Activated CD8-positive, alpha-beta memory T cell treated with anti-CD3 and anti-CD28 coated beads for 36 hours (primary cell): ENCODE results near the gene RMRP. TPM values are rescaled to one million over a fixed set of nuclear protein-coding genes. Genes with fewer than 3 reads are reported as not detected.

Experiments used
- CTCF ChIA-PET: fragments of 350-600 bp; sonication (Branson Sonifier 250); formaldehyde crosslinking; loops from one replicate; lab custom pipeline; 2021; ENCODE audit warnings: antibody characterized with exemption; lab: Charles Lee
- POLR2A ChIA-PET: fragments of 350-600 bp; sonication (Branson Sonifier 250); formaldehyde crosslinking; loops from one replicate; lab custom pipeline; 2021; ENCODE audit warnings: antibody characterized with exemption; lab: Charles Lee
- total RNA-seq, 2 experiments: library from RNA; stranded (reverse); gene quantifications; one replicate each; pipeline ENCODE4 v1.2.3, GENCODE V29; 2021

Gene RMRP
- total RNA-seq, 2 experiments from 2014 or later: 9,117 to 9,295 TPM

- ChIA-PET POLR2A (interaction anchor here (0.6 to 1.3 kb wide), 2 partner anchors 15 to 121 kb away, joined by 3 to 5 read pairs; no protein-coding TSS in a partner anchor), CTCF (interaction anchor here (1.0 to 2.0 kb wide), 5 partner anchors 10 to 54 kb away, joined by 3 to 5 read pairs (median 4); partner anchors contain the start of genes CCDC107 and RMRP)
Measured at GRCh38 chr9:35675732-35676392, 18.0 kb upstream of the RMRP start.

GRCh38 chr9:35675204-35675603 lies 17.4 kb upstream of the RMRP start:
- POLR2A ChIA-PET: interaction anchor here (0.6 to 1.3 kb wide), 2 partner anchors 16 to 122 kb away, joined by 3 to 5 read pairs; no protein-coding TSS in a partner anchor
- CTCF ChIA-PET: interaction anchor here (0.9 to 2.0 kb wide), 6 partner anchors 10 to 65 kb away, joined by 3 to 5 read pairs (median 4); partner anchors contain the start of genes CCDC107 and RMRP

- ChIA-PET POLR2A (no interaction called here), CTCF (no interaction called here)
Measured at GRCh38 chr9:35674025-35674361, 16.2 kb upstream of the RMRP start.

DNA sequence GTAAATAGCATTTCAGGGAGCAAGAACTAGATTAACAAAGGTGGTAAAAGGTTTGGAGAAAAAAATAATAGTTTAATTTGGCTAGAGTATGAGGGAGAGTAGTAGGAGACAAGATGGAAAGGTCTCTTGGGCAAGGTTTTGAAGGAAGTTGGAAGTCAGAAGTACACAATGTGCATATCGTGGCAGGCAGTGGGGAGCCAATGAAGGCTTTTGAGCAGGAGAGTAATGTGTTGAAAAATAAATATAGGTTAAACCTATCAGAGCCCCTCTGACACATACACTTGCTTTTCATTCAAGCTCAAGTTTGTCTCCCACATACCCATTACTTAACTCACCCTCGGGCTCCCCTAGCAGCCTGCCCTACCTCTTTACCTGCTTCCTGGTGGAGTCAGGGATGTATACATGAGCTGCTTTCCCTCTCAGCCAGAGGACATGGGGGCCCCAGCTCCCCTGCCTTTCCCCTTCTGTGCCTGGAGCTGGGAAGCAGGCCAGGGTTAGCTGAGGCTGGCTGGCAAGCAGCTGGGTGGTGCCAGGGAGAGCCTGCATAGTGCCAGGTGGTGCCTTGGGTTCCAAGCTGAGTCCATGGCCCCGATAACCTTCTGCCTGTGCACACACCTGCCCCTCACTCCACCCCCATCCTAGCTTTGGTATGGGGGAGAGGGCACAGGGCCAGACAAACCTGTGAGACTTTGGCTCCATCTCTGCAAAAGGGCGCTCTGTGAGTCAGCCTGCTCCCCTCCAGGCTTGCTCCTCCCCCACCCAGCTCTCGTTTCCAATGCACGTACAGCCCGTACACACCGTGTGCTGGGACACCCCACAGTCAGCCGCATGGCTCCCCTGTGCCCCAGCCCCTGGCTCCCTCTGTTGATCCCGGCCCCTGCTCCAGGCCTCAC lies 15.6 kb upstream of the RMRP start, which contains the start of gene CA9:
Gene CA9 (plus strand): TSS at position 797 of the 893 bp plus-strand sequence. CDS start 32 bp downstream, at position 829.
- ChIA-PET CTCF (interaction anchor here (0.9 kb wide), 1 partner anchor 23 kb away, joined by 4 read pairs; no protein-coding TSS in a partner anchor), POLR2A (no interaction called here)

DNA sequence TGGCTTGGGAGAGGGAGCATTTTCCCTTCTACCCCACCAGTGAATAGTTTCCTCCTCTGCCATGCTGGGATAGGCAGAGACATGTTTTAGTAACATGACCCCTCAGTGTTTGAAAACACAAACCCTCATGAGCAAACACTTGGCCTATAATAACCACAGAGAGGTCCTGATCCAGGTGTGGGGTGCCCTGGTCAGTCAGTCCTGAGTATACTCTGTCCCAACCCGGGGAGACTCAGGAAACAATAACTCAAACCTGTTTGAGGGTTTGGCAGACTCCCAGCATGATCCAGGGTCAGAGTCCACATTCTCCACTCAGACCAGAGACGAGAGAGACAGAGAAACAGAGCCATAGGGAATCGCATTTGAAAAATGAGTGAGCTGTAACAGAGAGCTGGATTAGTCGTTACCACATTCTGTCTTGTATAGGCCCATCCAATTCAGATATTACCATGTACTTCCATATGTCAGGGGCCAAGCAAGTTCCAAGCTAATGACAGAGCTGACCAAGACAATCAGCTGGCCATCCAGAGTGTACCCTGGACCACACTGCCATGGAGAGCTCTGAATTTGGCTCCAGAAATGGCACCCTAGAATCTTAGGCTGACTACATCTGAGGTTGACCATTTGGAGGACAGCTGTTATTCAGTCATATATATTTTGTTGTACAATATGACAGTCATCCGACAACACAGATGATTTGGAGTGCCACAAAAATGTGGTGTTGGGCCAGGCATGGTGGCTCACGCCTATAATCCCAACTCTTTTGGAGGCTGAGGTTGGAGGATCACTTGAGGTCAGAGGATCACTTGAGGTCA lies 11.7 kb upstream of the RMRP start:
- CTCF ChIA-PET: interaction anchor here (0.9 to 2.0 kb wide), 2 partner anchors 12 to 27 kb away, joined by 4 to 8 read pairs; partner anchors contain the start of genes CCDC107 and RMRP
- POLR2A ChIA-PET: no interaction called here

GRCh38 chr9:35667939-35668338 lies 10.1 kb upstream of the RMRP start:
- POLR2A ChIA-PET: no interaction called here
- CTCF ChIA-PET: no interaction called here

DNA sequence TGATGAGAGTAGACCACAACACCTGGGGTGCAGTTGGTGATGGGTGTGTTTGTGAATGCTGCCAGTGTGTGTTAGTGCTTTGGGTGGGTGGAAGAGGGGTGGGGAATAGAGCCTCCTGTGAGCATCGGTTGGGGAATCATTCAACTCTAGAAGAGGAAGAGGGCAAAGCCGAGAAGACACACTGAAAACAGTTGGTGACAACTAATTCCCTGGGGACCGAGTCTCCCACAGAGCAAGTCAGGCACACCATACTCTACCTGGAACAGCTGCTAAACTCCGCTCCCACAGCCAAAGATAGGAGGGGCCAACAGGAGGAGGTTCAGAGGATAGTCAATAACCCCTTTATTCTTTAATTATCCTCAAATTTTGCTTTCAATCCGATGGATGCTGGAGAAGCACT lies 8.7 kb upstream of the RMRP start:
- ChIA-PET POLR2A (no interaction called here), CTCF (interaction anchor here (2.0 kb wide), 1 partner anchor 18 kb away, joined by 5 read pairs; no protein-coding TSS in a partner anchor)

DNA sequence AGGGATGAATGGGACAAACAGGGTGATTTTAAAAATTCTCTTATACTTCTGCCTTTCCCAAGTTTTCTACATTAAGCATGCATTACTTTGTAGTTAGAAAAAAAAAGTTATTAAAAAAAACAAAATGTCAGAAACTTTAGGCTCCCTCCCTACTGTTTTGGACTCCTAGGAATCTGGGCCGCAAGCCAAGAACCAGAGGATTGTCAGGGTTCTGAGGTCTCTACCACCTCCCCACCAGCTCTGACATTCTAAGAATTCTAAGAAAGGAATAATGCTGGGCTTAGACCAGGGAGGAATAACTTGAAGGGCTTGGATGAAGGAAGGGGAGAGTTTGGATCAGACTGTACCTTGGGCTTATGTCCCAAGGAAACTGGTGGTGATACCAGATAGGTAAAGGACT lies 8.2 kb upstream of the RMRP start:
- ChIA-PET CTCF (interaction anchor here (2.0 kb wide), 1 partner anchor 18 kb away, joined by 5 read pairs; no protein-coding TSS in a partner anchor), POLR2A (interaction anchor here (1.7 kb wide), 1 partner anchor 66 kb away, joined by 10 read pairs; the partner anchor contains the start of genes CREB3 and TLN1)

DNA sequence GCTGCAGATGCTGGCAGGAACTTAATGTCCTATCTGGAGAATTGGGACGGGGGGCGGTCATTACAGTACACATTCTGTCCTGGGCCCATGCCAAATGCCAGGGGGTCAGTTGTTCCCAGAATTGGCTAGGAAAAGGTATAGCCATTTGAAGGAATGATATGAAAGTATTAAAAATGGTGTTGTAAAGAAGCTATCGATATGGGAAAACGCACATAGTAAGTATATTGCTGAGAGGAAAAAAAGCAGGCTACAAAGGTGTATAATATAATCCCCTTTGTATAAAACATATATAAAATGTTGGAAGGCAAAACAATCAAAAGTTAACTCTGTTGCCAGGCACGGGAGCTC lies 7.6 kb upstream of the RMRP start:
- POLR2A ChIA-PET: interaction anchor here (0.6 to 1.7 kb wide), 2 partner anchors 67 to 972 kb away, joined by 5 to 10 read pairs; partner anchors contain the start of genes CREB3 and TLN1
- CTCF ChIA-PET: interaction anchor here (0.5 to 2.0 kb wide), 3 partner anchors 16 to 288 kb away, joined by 3 to 5 read pairs (median 4); no protein-coding TSS in a partner anchor

- POLR2A ChIA-PET: interaction anchor here (0.6 to 1.7 kb wide), 4 partner anchors 46 to 971 kb away, joined by 3 to 10 read pairs (median 4); partner anchors contain the start of genes CD72, CREB3, HINT2 and TLN1
- CTCF ChIA-PET: interaction anchor here (0.5 to 2.0 kb wide), 10 partner anchors 15 to 288 kb away, joined by 3 to 9 read pairs (median 4); partner anchors contain the start of genes CREB3 and TLN1
Measured at GRCh38 chr9:35664531-35665470, 7.0 kb upstream of the RMRP start, which contains the start of gene ARHGEF39. ARHGEF39 (minus strand) TSS chr9:35665195; CDS start chr9:35665169, 26 bp downstream.

DNA sequence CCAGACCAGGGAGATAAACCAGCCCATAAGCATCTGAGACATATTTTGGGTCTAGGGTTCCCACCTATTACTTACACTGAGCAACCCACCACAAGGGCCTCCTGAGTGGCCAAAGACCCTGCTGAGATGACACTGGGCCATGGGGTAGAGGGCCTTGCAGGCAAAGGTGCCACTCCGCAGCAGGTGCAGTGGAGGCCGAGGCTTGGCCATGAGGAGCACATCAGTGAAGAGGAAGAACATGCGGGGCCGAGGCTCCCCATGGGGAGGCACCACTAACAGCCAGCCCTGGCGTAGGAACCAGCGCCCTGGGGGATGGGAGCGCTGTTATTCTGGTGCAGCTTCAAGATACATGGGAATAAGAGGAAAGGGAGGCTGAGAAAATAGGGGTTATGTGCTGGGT lies 4.6 kb upstream of the RMRP start:
- POLR2A ChIA-PET: no interaction called here
- CTCF ChIA-PET: interaction anchor here (1.1 to 2.8 kb wide), 4 partner anchors 14 to 74 kb away, joined by 4 to 9 read pairs (median 5); no protein-coding TSS in a partner anchor

GRCh38 chr9:35661756-35662350 lies 4.0 kb upstream of the RMRP start:
- POLR2A ChIA-PET: no interaction called here
- CTCF ChIA-PET: interaction anchor here (0.6 to 2.8 kb wide), 7 partner anchors 14 to 180 kb away, joined by 3 to 9 read pairs (median 4); no protein-coding TSS in a partner anchor

DNA sequence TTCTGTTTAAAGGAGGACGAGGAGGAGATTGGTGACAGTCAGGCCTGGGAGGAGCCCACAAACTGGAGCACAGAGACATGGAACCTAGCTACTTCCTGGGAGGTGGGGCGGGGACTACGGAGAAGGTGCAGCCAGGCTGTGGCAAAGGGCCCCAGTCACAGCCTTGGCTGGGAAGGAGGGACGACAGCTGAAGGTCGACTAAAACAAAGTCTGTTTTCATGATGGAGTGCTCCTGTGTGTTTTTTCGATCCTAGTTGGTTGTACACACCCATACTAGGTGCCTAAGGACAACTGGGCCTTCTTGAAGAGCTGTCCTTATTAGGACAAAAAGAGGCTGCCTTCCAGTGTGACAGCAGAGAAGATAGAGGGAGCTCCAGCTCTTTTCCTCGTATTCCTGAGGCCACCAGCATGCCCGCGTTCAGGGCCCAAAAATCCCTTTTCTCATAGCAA lies 3.2 kb upstream of the RMRP start:
- POLR2A ChIA-PET: interaction anchor here (1.1 kb wide), 1 partner anchor 14 kb away, joined by 4 read pairs; no protein-coding TSS in a partner anchor
- CTCF ChIA-PET: interaction anchor here (1.1 to 3.8 kb wide), 6 partner anchors 14 to 69 kb away, joined by 3 to 30 read pairs (median 5); partner anchors contain the start of genes CREB3 and TLN1

DNA sequence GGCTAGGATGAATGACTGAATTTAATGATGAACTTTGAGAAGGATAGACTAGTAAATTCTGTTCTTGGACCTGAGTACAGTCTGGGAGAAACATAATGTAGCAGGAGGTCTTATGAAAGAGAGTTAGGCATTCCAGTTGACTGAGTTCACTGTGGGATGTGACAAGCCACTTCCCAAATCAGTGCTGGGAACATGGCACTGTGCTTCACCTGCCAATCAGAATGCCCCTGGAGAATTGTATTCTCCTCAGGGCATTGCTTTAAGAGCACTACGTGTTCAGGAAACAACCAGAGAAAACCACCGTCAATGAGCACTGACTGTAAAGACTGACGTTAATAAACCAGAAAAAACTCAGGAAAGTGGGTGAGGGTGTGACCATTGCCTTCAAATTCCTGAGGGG lies 1.5 kb upstream of the RMRP start:
- ChIA-PET POLR2A (interaction anchor here (1.8 to 3.8 kb wide), 4 partner anchors 10 to 55 kb away, joined by 4 to 30 read pairs (median 12); no protein-coding TSS in a partner anchor), CTCF (interaction anchor here (0.8 to 5.3 kb wide), 13 partner anchors 10 to 166 kb away, joined by 3 to 49 read pairs (median 8); partner anchors contain the start of genes CREB3 and TLN1)

- ChIA-PET POLR2A (interaction anchor here (1.6 to 3.8 kb wide), 5 partner anchors 10 to 69 kb away, joined by 4 to 30 read pairs (median 10); no protein-coding TSS in a partner anchor), CTCF (interaction anchor here (0.8 to 5.3 kb wide), 14 partner anchors 9 to 166 kb away, joined by 3 to 49 read pairs (median 6); partner anchors contain the start of genes CREB3 and TLN1)
Measured at GRCh38 chr9:35658968-35659220, 1.1 kb upstream of the RMRP start.
